ENCODE results near the gene GCN1.

- no peak for TF ChIP-seq CTCF (IDR thresholded peaks at IDR 0.05)
- no peak for TF ChIP-seq POLR2A (IDR thresholded peaks at IDR 0.05)
Measured at GRCh38 chr12:120235369-120236323, 41.1 kb upstream of the GCN1 start.
